ENCODE data around the gene PIP4K2C. TPM values are rescaled to one million over a fixed set of nuclear protein-coding genes. Genes with fewer than 3 reads are reported as not detected.

PIP4K2C gene
- total RNA-seq, 4 donors from 2014 or later = 21.7 to 38.7 (median 33.1) TPM

- H3K4me3 ChIP-seq = no peak overlapping the region
- no peak for TF ChIP-seq POLR2AphosphoS5 (IDR thresholded peaks at IDR 0.05)
- TF ChIP-seq, protein P1, sequence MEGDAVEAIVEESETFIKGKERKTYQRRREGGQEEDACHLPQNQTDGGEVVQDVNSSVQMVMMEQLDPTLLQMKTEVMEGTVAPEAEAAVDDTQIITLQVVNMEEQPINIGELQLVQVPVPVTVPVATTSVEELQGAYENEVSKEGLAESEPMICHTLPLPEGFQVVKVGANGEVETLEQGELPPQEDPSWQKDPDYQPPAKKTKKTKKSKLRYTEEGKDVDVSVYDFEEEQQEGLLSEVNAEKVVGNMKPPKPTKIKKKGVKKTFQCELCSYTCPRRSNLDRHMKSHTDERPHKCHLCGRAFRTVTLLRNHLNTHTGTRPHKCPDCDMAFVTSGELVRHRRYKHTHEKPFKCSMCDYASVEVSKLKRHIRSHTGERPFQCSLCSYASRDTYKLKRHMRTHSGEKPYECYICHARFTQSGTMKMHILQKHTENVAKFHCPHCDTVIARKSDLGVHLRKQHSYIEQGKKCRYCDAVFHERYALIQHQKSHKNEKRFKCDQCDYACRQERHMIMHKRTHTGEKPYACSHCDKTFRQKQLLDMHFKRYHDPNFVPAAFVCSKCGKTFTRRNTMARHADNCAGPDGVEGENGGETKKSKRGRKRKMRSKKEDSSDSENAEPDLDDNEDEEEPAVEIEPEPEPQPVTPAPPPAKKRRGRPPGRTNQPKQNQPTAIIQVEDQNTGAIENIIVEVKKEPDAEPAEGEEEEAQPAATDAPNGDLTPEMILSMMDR (IDR thresholded peaks at IDR 0.05) = no peak
- TF ChIP-seq EP300 (IDR thresholded peaks at IDR 0.05) = no peak
- no peak for TF ChIP-seq POLR2A (IDR thresholded peaks at IDR 0.05)
Observed at GRCh38 chr12:57602544-57602943, 11.6 kb downstream of the PIP4K2C start.

DNA sequence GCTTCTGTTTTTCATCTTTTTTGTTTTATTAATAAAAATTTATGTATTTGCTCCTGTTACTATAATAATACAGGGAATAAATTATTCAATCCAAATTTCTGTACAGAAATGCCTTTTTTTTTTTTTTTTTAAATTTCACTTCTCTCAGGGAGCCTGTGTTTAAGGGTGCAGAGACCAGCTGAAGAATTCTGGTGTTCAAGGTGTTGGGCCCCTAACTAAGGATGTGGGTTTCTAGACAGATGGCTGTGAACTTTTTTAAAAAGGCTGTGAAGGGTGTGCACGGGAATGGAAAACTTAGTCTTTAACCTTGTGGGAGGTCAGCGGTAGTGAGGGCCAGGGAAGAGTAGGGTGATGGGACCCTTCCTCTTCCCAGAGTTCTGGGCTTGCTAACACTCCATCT is 12.3 kb downstream of the PIP4K2C start:
- Histone ChIP-seq H3K36me3 (peaks cover 0 to 61% of the 10 kb centered on the region in 2 donors), H3K9me3 (no peaks in the 10 kb centered on the region), H3K4me3 (no peak overlapping the region), H3K27ac (peak overlapping the region; percentile 86 to 99 (median 98)), H3K4me1 (peaks cover 0 to 51% (median 7%) of the 10 kb centered on the region in 3 donors), H3K27me3 (no peaks in the 10 kb centered on the region)
- TF ChIP-seq, protein P1 (IDR thresholded peaks at IDR 0.05) = no peak
- no peak for TF ChIP-seq EP300 (IDR thresholded peaks at IDR 0.05)
- TF ChIP-seq POLR2AphosphoS5 (IDR thresholded peaks at IDR 0.05) = no peak
- WGBS, 2 donors (ENCODE audit: low coverage in 1 of 2) = 14% methylated on average over 2 of the region's 2 CpGs; no CpG with 5 or more reads in 1 of the 2 donors
- no peak for ATAC-seq

More at GRCh38 chr12:57602544-57602943, 11.6 kb downstream of the PIP4K2C start:
- peaks cover 0 to 48% (median 7%) of the 10 kb centered on the region in 3 donors for H3K4me1 ChIP-seq
- H3K27ac ChIP-seq = peak overlapping the region in 3 of 4 donors; percentile 3 to 99 (median 96)
- no peaks in the 10 kb centered on the region for H3K9me3 ChIP-seq
- H3K36me3 ChIP-seq = peaks cover 0 to 62% of the 10 kb centered on the region in 2 donors
- H3K27me3 ChIP-seq = no peaks in the 10 kb centered on the region
- no peak for ATAC-seq

DNA sequence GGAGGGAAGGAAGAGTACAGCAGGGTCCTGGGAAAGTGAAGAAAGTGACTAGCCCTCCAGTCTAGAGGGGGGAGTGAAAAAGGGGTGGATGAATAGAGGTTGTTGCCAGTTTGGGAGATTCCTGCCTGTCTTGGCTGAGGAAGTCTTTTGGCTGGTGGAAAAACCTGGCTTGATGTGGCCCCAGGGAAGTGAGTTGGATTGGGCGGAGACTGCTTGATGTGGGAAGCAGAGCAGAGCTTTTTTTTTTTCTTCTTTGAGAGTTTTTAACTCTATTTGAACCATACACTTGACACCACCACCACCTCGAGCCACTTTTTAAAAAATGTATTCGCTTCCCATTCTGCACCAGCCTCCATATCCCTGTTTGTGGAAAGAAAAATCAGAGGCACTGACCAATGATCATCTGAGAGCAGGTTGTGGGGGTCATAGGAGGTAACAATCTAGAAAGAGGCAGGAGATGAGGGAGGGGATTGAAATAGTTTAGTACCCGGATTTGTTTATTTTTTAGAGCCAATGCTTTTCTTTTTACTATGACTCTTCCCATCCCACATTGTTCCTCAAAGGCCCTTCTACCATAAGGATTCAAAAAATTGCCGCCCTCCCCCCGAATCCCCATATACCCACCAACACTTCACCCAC is 12.9 kb downstream of the PIP4K2C start:
- 0 to 13% methylated on average over 1 to 5 of the region's 6 CpGs for WGBS, 2 donors (ENCODE audit: low coverage in 1 of 2)
- Histone ChIP-seq H3K27me3 (no peaks in the 10 kb centered on the region), H3K36me3 (peaks cover 0 to 61% of the 10 kb centered on the region in 2 donors), H3K4me1 (peaks cover 0 to 57% (median 9%) of the 10 kb centered on the region in 3 donors), H3K27ac (peak overlapping the region; percentile 96 to 99 (median 99)), H3K9me3 (no peaks in the 10 kb centered on the region), H3K4me3 (peak overlapping the region; percentile 91 to 93)
- peak; percentile 86 for ATAC-seq
- TF ChIP-seq POLR2A (IDR thresholded peaks at IDR 0.05) (no peak), POLR2AphosphoS5 (IDR thresholded peaks at IDR 0.05) (peak; percentile 57), EP300 (IDR thresholded peaks at IDR 0.05) (no peak)
- TF ChIP-seq, protein P1 (IDR thresholded peaks at IDR 0.05) = no peak

GRCh38 chr12:57604454-57604991 is 13.5 kb downstream of the PIP4K2C start, which contains the start of gene DTX3:
Gene DTX3, plus strand, starts transcription at chr12:57604824. Its CDS starts 1,694 bp downstream, at chr12:57606518.
- Histone ChIP-seq H3K27ac (peak within 1 kb of the TSS; percentile 96 to 99 (median 99)), H3K9me3 (no peaks in the 10 kb centered on the region), H3K36me3 (peaks cover 0 to 57% of the 10 kb centered on the region in 2 donors), H3K4me1 (peaks cover 0 to 63% (median 15%) of the 10 kb centered on the region in 3 donors), H3K4me3 (peak within 1 kb of the TSS; percentile 91 to 93), H3K27me3 (no peaks in the 10 kb centered on the region)
- 0% methylated on average over 3 to 6 of the region's 36 CpGs for WGBS, 2 donors (ENCODE audit: low coverage in 1 of 2)
- peak; percentile 29 for ATAC-seq
- no peak for TF ChIP-seq EP300 (IDR thresholded peaks at IDR 0.05)
- TF ChIP-seq POLR2A (IDR thresholded peaks at IDR 0.05) = peak; percentile 18 to 29
- no peak for TF ChIP-seq POLR2AphosphoS5 (IDR thresholded peaks at IDR 0.05)

- peak overlapping the region; percentile 96 to 99 (median 99) for H3K27ac ChIP-seq
- no peaks in the 10 kb centered on the region for H3K27me3 ChIP-seq
- 14% methylated on average over 5 of the region's 25 CpGs; no CpG with 5 or more reads in 1 of the 2 donors for WGBS, 2 donors (ENCODE audit: low coverage in 1 of 2)
- ATAC-seq = peak; percentile 40
- H3K36me3 ChIP-seq = peaks cover 0 to 50% of the 10 kb centered on the region in 2 donors
- TF ChIP-seq EP300 (IDR thresholded peaks at IDR 0.05) (no peak), POLR2A (IDR thresholded peaks at IDR 0.05) (peak in 1 of 2 donors; percentile 45)
- H3K4me1 ChIP-seq = peaks cover 0 to 70% (median 21%) of the 10 kb centered on the region in 3 donors
- peak overlapping the region; percentile 91 to 93 for H3K4me3 ChIP-seq
- no peaks in the 10 kb centered on the region for H3K9me3 ChIP-seq
Observed at GRCh38 chr12:57604992-57605810, 14.2 kb downstream of the PIP4K2C start.
